SK-N-MC (cell line): ENCODE results near the gene MYO15A.

Experiments used
- DNase-seq: peaks from one replicate; pipeline ENCODE4 v3.0.0-alpha.2; 2011; ENCODE audit warnings: low read depth, low spot score
- H3K27ac ChIP-seq: fragments of 200-600 bp; sonication (generic); 2 replicates; pipeline ENCODE4 v1.5.1; 2016; ENCODE audit warnings: mixed run types
- H3K36me3 ChIP-seq: fragments of 200-600 bp; sonication (generic); 2 replicates; pipeline ENCODE4 v1.6.1; 2017; ENCODE audit warnings: antibody characterized with exemption, low read length, mixed read lengths; ENCODE audit not compliant: insufficient read depth
- H3K4me3 ChIP-seq: fragments of 200-600 bp; sonication (generic); 2 replicates; pipeline ENCODE4 v1.5.1; 2016
- H3K9ac ChIP-seq: fragments of 200-600 bp; sonication (generic); 2 replicates; pipeline ENCODE4 v1.8.0; 2017; ENCODE audit warnings: mixed run types, mixed read lengths; ENCODE audit not compliant: insufficient read length
- H3K9me3 ChIP-seq: fragments of 200-600 bp; sonication (generic); 2 replicates; pipeline ENCODE4 v1.6.1; 2017; ENCODE audit warnings: low read depth, mild to moderate bottlenecking, antibody characterized with exemption, low read length, moderate library complexity, mixed read lengths
- EZH2 ChIP-seq: fragments of 200-600 bp; sonication (generic); IDR thresholded peaks from one replicate; pipeline ENCODE4 v1.6.1; 2017; ENCODE audit warnings: antibody characterized with exemption
- FOXP2 ChIP-seq: optimal IDR thresholded peaks from 2 replicates; pipeline ENCODE3; 2011; ENCODE audit warnings: mild to moderate bottlenecking, moderate library complexity; ENCODE audit not compliant: insufficient read depth; ENCODE audit errors: extremely low read length, control extremely low read depth
- POLR2AphosphoS5 ChIP-seq: IDR thresholded peaks from 2 replicates; pipeline ENCODE4 v1.6.1; 2012; ENCODE audit warnings: mild to moderate bottlenecking, low read depth, low read length, borderline replicate concordance

MYO15A gene

DNA sequence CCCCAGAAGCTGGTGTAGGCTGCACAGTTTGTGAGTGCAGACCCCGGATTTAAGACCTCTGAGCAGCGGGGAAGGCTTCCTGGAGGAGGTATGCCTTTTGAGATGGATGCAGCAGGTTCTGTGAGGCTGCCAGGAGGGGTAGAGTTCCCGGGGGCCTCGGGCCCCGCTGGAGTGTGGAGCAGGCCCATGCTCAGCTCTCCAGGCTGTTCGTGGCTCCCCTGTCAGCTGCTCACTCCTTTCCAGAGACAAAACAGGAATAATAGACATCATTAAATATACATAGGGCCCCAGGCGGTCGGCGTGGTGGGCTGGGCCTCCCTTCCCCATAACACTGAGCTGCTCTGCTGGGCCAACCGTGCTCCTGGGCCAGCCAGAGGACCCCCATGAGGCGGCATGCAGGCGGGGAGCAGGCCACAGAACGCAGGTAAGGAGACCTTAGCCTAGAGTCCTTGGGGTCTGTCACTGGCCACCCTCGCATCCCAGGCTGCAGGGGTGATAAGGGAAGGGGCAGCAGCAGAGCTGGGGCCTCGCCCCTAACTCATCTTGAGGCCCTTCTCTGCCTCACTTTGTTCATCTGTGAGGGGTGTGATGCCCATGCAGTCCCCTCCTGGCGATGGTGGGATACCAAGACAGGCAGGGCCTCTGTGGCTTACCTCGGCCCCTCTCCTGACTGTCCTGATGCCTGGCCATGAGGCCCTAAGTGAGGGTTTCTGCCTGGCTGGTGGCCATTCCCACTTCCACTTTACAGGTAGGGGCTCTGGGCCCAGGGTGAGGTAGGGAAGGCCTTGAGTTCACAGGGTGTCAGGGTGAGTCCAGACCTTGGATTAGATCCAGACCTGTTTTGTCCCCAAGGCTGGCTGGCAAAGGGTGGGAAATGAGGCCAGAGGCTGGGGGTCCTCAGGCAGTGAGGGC, at the start of gene MYO15A:
Gene MYO15A, plus strand, starts transcription at position 356 of the 912 bp plus-strand sequence. CDS start 10,045 bp downstream, outside the sequence.
- H3K4me3 ChIP-seq: no peak within 1 kb of the TSS
- no peak within 1 kb of the TSS for H3K9ac ChIP-seq
- no peaks in the 10 kb centered on the region for H3K9me3 ChIP-seq
- no peaks in the 10 kb centered on the region; the same call in 1 of the 2 replicates for H3K36me3 ChIP-seq
- DNase-seq: no peak
- H3K27ac ChIP-seq: no peak within 1 kb of the TSS
- TF ChIP-seq FOXP2: no peak
- no peak for TF ChIP-seq POLR2AphosphoS5
- no peak for TF ChIP-seq EZH2

GRCh38 chr17:18059283-18059682, 49.3 kb upstream of the MYO15A start:
- no peak overlapping the region for H3K9ac ChIP-seq
- no peak for TF ChIP-seq POLR2AphosphoS5
- no peak for TF ChIP-seq EZH2
- no peak for TF ChIP-seq FOXP2
- no peak for DNase-seq
- H3K9me3 ChIP-seq: no peaks in the 10 kb centered on the region
- no peak overlapping the region for H3K4me3 ChIP-seq
- peaks cover 15% of the 10 kb centered on the region; the same call in 1 of the 2 replicates for H3K36me3 ChIP-seq
- H3K27ac ChIP-seq: no peak overlapping the region

DNA sequence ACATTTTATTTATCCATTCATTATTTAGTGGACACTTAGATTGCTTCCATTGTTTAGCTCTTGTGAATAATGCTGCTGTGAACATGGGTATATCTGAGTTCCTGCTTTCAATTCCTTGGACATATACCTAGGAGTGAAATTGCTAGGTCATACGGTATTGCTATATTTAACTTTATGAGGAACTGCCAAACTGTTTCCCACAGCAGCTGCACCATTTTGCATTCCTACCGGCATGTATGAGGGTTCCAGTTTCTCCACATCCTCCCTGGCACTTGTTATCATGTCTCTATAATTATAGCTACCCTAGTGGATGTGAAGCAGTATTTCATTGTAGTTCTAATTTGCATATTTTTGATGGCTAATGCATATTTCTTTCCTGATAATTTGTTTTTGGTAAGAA, 44.5 kb upstream of the MYO15A start:
- TF ChIP-seq FOXP2 (no peak), POLR2AphosphoS5 (no peak), EZH2 (no peak)
- Histone ChIP-seq H3K36me3 (peaks cover 9% of the 10 kb centered on the region; the same call in 1 of the 2 replicates), H3K9me3 (no peaks in the 10 kb centered on the region), H3K9ac (no peak overlapping the region), H3K4me3 (no peak overlapping the region), H3K27ac (no peak overlapping the region)
- no peak for DNase-seq

DNA sequence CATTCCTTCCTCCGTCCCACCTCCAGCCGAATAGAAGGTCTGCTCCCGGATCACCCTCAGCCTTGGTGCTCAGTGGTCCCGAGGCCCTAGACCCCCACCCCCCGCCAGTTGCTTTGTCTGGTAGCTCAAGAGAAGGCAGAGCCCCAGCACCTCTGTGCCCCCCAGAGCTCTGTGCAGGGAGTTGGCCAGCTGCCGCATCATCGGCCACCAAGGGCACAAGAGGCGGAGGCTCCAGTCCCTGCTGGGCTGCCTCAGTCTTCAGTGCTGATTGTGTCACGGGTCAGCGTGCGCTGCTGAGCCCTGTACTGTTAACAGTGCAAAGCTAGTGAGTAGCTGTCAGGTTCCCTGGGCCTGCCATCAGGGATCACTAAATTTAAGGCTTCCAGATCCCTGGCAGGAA, 43.0 kb upstream of the MYO15A start:
- TF ChIP-seq EZH2: no peak
- no peak for TF ChIP-seq POLR2AphosphoS5
- TF ChIP-seq FOXP2: no peak
- Histone ChIP-seq H3K36me3 (peaks cover 9% of the 10 kb centered on the region; the same call in 1 of the 2 replicates), H3K9ac (no peak overlapping the region), H3K27ac (no peak overlapping the region), H3K4me3 (no peak overlapping the region), H3K9me3 (no peaks in the 10 kb centered on the region)
- no peak for DNase-seq

GRCh38 chr17:18066866-18067265, 41.7 kb upstream of the MYO15A start:
- H3K27ac ChIP-seq: no peak overlapping the region
- H3K9me3 ChIP-seq: no peaks in the 10 kb centered on the region
- no peak overlapping the region for H3K9ac ChIP-seq
- TF ChIP-seq POLR2AphosphoS5 (no peak), EZH2 (no peak), FOXP2 (no peak)
- DNase-seq: no peak
- H3K36me3 ChIP-seq: peaks cover 6% of the 10 kb centered on the region; the same call in 1 of the 2 replicates
- H3K4me3 ChIP-seq: no peak overlapping the region

DNA sequence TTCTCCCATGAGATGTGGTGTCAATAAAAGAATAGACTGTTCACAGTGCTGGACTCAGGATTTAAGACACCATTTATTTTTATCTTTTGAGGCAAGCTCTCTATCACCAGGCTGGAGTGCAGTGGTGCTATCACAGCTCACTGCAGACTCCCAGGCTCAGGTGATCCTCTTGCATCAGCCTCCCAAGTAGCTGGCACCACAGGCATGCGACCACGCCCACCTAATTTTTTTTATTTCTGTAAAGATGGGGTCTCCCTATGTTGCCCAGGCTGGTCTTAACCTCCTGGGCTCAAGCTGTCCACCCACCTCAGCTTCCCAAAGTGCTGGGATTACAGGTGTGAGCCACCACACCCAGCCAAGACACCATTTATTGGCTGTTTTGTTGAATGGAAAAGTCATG, 39.5 kb upstream of the MYO15A start:
- Histone ChIP-seq H3K27ac (no peak overlapping the region), H3K36me3 (no peaks in the 10 kb centered on the region; the same call in 1 of the 2 replicates), H3K9me3 (no peaks in the 10 kb centered on the region), H3K9ac (no peak overlapping the region), H3K4me3 (no peak overlapping the region)
- DNase-seq: no peak
- no peak for TF ChIP-seq POLR2AphosphoS5
- no peak for TF ChIP-seq EZH2
- no peak for TF ChIP-seq FOXP2

DNA sequence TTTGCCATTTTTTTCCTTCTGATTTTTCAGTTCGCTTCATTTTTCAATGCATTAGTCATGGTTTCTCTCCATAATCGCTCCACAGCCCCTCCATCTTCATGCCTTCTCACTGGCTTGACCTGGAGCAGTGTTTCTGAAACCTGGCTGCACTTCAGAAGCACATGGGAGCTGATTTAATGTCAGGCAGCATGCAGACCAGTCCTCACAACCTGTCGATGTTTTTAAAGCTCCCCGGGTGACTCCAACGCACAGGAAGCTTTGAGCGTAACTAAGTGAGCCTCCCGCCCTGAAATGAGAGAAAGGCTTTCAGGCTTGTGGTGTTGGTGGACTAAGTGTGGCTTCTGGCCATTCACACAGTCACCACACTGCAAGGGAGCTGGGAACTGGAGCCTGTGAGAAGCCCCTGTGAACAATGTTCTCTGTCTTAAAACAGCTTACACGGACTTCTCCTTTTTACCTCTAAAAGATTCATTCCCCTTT, 37.7 kb upstream of the MYO15A start:
- no peak overlapping the region for H3K27ac ChIP-seq
- no peaks in the 10 kb centered on the region for H3K36me3 ChIP-seq
- H3K9ac ChIP-seq: peak overlapping the region; percentile 51
- DNase-seq: no peak
- no peaks in the 10 kb centered on the region for H3K9me3 ChIP-seq
- H3K4me3 ChIP-seq: no peak overlapping the region
- TF ChIP-seq FOXP2: no peak
- no peak for TF ChIP-seq POLR2AphosphoS5
- no peak for TF ChIP-seq EZH2

DNA sequence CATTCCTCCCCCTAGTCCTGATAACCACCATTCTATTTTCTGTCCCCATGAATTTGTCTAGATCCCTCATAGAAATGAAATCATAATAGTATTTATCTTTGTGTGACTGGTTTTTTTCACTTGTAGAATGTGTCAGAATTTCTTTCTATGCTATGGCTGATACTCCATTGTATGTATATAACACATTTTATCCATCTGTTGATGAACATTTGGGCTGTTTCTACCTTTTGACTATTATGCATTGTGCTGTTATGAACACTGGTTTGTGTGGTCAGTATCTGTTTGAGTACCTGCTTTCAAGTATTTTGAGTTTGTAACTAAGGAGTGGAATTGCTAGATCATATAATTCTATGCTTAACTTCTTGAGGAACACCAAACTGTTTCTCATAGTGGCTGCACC, 36.8 kb upstream of the MYO15A start:
- TF ChIP-seq EZH2 (no peak), FOXP2 (no peak), POLR2AphosphoS5 (no peak)
- H3K36me3 ChIP-seq: no peaks in the 10 kb centered on the region
- no peaks in the 10 kb centered on the region for H3K9me3 ChIP-seq
- no peak overlapping the region for H3K4me3 ChIP-seq
- H3K9ac ChIP-seq: no peak overlapping the region
- DNase-seq: no peak
- no peak overlapping the region for H3K27ac ChIP-seq

DNA sequence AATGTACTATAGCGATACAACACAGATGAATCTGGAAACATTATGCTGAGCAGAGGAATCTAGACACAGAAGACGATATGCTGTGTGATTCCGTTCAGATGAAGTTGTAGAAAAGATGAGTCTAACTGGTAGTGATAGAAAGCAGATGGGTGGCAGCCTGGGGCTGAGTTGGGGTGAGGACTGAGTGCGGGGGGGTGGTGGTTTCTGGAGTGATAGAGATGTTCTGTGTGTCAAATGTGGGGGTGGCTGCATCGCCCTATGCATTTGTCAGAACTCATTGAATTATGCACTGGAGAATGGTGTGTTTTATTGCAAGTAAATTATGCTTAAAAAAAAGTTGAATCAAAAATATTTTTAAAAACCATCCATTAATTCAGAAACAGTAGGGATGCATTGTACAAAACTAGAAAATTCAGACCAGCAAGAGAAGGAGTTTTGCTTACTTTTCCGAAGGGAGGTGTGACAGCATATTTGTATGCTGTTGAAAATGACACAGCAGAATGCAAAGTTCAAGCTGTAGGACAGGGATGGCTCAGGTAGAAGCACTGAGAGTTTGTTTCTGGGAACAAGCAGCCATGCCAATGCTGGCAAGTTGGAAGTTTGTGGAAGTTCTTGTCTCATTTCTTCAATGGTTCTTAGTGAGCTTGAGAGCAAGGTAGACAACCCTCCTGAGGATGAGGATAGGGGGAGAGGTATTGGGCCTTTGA, 33.8 kb upstream of the MYO15A start:
- TF ChIP-seq FOXP2 (no peak), POLR2AphosphoS5 (no peak)
- no peaks in the 10 kb centered on the region for H3K36me3 ChIP-seq
- H3K4me3 ChIP-seq: no peak overlapping the region
- no peak for DNase-seq
- no peak overlapping the region for H3K27ac ChIP-seq
- H3K9ac ChIP-seq: no peak overlapping the region
- H3K9me3 ChIP-seq: no peaks in the 10 kb centered on the region
